OCI-LY7 (cell line): ENCODE results near the gene VPS8.

Experiments used
- EZH2phosphoT487 ChIP-seq: fragments of 200-600 bp; sonication (generic); IDR thresholded peaks from 2 replicates; pipeline ENCODE4 v1.6.1; 2018; ENCODE audit warnings: low read depth, borderline replicate concordance, mild to moderate bottlenecking, mixed run types, antibody characterized with exemption, low read length, moderate library complexity, mixed read lengths
- TF ChIP-seq, protein P1 (sequence below): fragments of 200-600 bp; sonication (generic); conservative IDR thresholded peaks from 2 replicates; pipeline ENCODE4 v1.5.1; 2014; ENCODE audit warnings: mild to moderate bottlenecking, antibody characterized with exemption, low read length, moderate library complexity, mixed read lengths

GRCh38 chr3:184864000-184864399 is 52.0 kb downstream of the VPS8 start:
- TF ChIP-seq, protein P1, sequence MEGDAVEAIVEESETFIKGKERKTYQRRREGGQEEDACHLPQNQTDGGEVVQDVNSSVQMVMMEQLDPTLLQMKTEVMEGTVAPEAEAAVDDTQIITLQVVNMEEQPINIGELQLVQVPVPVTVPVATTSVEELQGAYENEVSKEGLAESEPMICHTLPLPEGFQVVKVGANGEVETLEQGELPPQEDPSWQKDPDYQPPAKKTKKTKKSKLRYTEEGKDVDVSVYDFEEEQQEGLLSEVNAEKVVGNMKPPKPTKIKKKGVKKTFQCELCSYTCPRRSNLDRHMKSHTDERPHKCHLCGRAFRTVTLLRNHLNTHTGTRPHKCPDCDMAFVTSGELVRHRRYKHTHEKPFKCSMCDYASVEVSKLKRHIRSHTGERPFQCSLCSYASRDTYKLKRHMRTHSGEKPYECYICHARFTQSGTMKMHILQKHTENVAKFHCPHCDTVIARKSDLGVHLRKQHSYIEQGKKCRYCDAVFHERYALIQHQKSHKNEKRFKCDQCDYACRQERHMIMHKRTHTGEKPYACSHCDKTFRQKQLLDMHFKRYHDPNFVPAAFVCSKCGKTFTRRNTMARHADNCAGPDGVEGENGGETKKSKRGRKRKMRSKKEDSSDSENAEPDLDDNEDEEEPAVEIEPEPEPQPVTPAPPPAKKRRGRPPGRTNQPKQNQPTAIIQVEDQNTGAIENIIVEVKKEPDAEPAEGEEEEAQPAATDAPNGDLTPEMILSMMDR = no peak
- no peak for TF ChIP-seq EZH2phosphoT487
